Smooth muscle cell (in vitro differentiated cells): ENCODE results near the gene PITPNC1. TPM values are rescaled to one million over a fixed set of nuclear protein-coding genes. Genes with fewer than 3 reads are reported as not detected.
"Not testable (repeated sequence)": the region's sequence is repeated elsewhere in the genome, so short reads cannot be mapped to it uniquely, and the experiment has no call there.

Source experiments
- DNase-seq: peaks from one replicate; lab custom pipeline; 2025; ENCODE audit not compliant: unreplicated experiment; lab: John Stamatoyannopoulos, UW
- H2AFZ ChIP-seq: fragments of 200-600 bp; sonication (generic); 2 replicates; pipeline ENCODE4 v1.6.0; 2016; ENCODE audit warnings: antibody characterized with exemption, low read depth, mild to moderate bottlenecking
- H3F3A ChIP-seq: fragments of 200-600 bp; sonication (generic); 2 replicates; pipeline ENCODE4 v1.6.0; 2017; ENCODE audit warnings: antibody characterized with exemption, low read depth
- H3K27ac ChIP-seq: fragments of 200-600 bp; sonication (generic); 2 replicates; pipeline ENCODE4 v1.5.1; 2016; ENCODE audit warnings: low read depth, mild to moderate bottlenecking
- H3K27me3 ChIP-seq: fragments of 200-600 bp; sonication (generic); 2 replicates; pipeline ENCODE4 v1.6.1; 2016; ENCODE audit warnings: low read depth, mild to moderate bottlenecking
- H3K36me3 ChIP-seq: fragments of 200-600 bp; sonication (generic); 2 replicates; pipeline ENCODE4 v1.5.1; 2016; ENCODE audit warnings: low read depth
- H3K4me1 ChIP-seq: fragments of 200-600 bp; sonication (generic); 2 replicates; pipeline ENCODE4 v1.5.1; 2016; ENCODE audit warnings: low read depth
- H3K4me2 ChIP-seq: fragments of 200-600 bp; sonication (generic); 2 replicates; pipeline ENCODE4 v1.6.0; 2016; ENCODE audit warnings: mild to moderate bottlenecking
- H3K4me3 ChIP-seq: fragments of 200-600 bp; sonication (generic); 2 replicates; pipeline ENCODE4 v1.5.1; 2016; ENCODE audit warnings: mild to moderate bottlenecking
- H3K79me2 ChIP-seq: fragments of 200-600 bp; sonication (generic); 2 replicates; pipeline ENCODE4 v1.6.0; 2016; ENCODE audit warnings: low read depth, mild to moderate bottlenecking
- H3K9ac ChIP-seq: fragments of 200-600 bp; sonication (generic); 2 replicates; pipeline ENCODE4 v1.6.0; 2016; ENCODE audit warnings: low read depth
- H3K9me3 ChIP-seq: fragments of 200-600 bp; sonication (generic); replicated peaks from 2 replicates; pipeline ENCODE4 v1.5.1; 2016; ENCODE audit warnings: low read depth
- H4K20me1 ChIP-seq: fragments of 200-600 bp; sonication (generic); 2 replicates; pipeline ENCODE4 v1.6.0; 2016; ENCODE audit warnings: low read depth
- CTCF ChIP-seq: fragments of 200-600 bp; sonication (generic); IDR thresholded peaks from 2 replicates; pipeline ENCODE4 v1.5.1; 2017; ENCODE audit warnings: borderline replicate concordance, mild to moderate bottlenecking, antibody characterized with exemption; ENCODE audit not compliant: insufficient read depth, poor library complexity, severe bottlenecking
- WGBS: methylation state at CpG from one replicate; pipeline ENCODE4 v1.1.7; 2016; ENCODE audit warnings: low lambda C conversion rate; 5-methylcytosine and 5-hydroxymethylcytosine counted together
- polyA plus RNA-seq: library from polyadenylated mRNA; unstranded; fragments of >200 nt; fragmentation: Nextera tagmentation; extraction: Ambion mirVana; gene quantifications from 2 replicates; pipeline ENCODE4 v1.2.1, GENCODE V29; 2016
- total RNA-seq: library from RNA; depleted of rRNA; stranded (reverse); fragments of >200 nt; gene quantifications from 2 replicates; pipeline ENCODE4 v1.2.3, GENCODE V29; 2014

PITPNC1 gene
- total and polyA plus RNA-seq, 2 experiments from 2014 or later: 9.6 to 12.5 TPM

- no peak overlapping the region for H3K27ac ChIP-seq
- 95% methylated on average over 5 of the region's 5 CpGs for WGBS
- no peaks in the 10 kb centered on the region for H3K79me2 ChIP-seq
- no peaks in the 10 kb centered on the region for H4K20me1 ChIP-seq
- H3K4me1 ChIP-seq: no peaks in the 10 kb centered on the region
- H3K4me2 ChIP-seq: no peak overlapping the region
- no peaks in the 10 kb centered on the region for H3K36me3 ChIP-seq
- H3K9me3 ChIP-seq: no peaks in the 10 kb centered on the region
- H3F3A ChIP-seq: no peaks in the 10 kb centered on the region
- no peak for DNase-seq
- no peak overlapping the region for H2AFZ ChIP-seq
- H3K27me3 ChIP-seq: no peaks in the 10 kb centered on the region
- H3K4me3 ChIP-seq: no peak overlapping the region
- TF ChIP-seq CTCF: no peak
- no peak overlapping the region for H3K9ac ChIP-seq
These were observed 265.4 kb downstream of the PITPNC1 start for GRCh38 chr17:67642488-67642887.

GRCh38 chr17:67644061-67644460 is 267.0 kb downstream of the PITPNC1 start:
- H3F3A ChIP-seq: no peaks in the 10 kb centered on the region
- H3K27ac ChIP-seq: no peak overlapping the region
- no peaks in the 10 kb centered on the region for H3K36me3 ChIP-seq
- H3K79me2 ChIP-seq: no peaks in the 10 kb centered on the region
- no peaks in the 10 kb centered on the region for H3K4me1 ChIP-seq
- WGBS: 95% methylated on average over 5 of the region's 5 CpGs
- TF ChIP-seq CTCF: no peak
- H4K20me1 ChIP-seq: no peaks in the 10 kb centered on the region
- no peaks in the 10 kb centered on the region for H3K9me3 ChIP-seq
- H3K27me3 ChIP-seq: no peaks in the 10 kb centered on the region
- H3K4me2 ChIP-seq: no peak overlapping the region
- no peak overlapping the region for H2AFZ ChIP-seq
- H3K9ac ChIP-seq: no peak overlapping the region
- no peak overlapping the region for H3K4me3 ChIP-seq
- no peak for DNase-seq

- H3K4me1 ChIP-seq, H3F3A ChIP-seq, DNase-seq, H3K4me2 ChIP-seq, H3K9ac ChIP-seq, H4K20me1 ChIP-seq, H3K27ac ChIP-seq, H3K9me3 ChIP-seq, H3K79me2 ChIP-seq, H3K36me3 ChIP-seq, H3K4me3 ChIP-seq, H2AFZ ChIP-seq, H3K27me3 ChIP-seq: not testable (repeated sequence)
- 98% methylated on average over 8 of the region's 8 CpGs for WGBS
These were observed 268.1 kb downstream of the PITPNC1 start for GRCh38 chr17:67645195-67645594.

GRCh38 chr17:67646472-67646871 is 269.4 kb downstream of the PITPNC1 start:
- WGBS: 88% methylated on average over 6 of the region's 6 CpGs
- H3K27me3 ChIP-seq: no peaks in the 10 kb centered on the region
- H3F3A ChIP-seq: no peaks in the 10 kb centered on the region
- H4K20me1 ChIP-seq: no peaks in the 10 kb centered on the region
- no peaks in the 10 kb centered on the region for H3K79me2 ChIP-seq
- H3K9ac ChIP-seq: no peak overlapping the region
- DNase-seq: no peak
- no peaks in the 10 kb centered on the region for H3K4me1 ChIP-seq
- no peak for TF ChIP-seq CTCF
- no peak overlapping the region for H3K27ac ChIP-seq
- H3K36me3 ChIP-seq: no peaks in the 10 kb centered on the region
- H2AFZ ChIP-seq: no peak overlapping the region
- no peak overlapping the region for H3K4me2 ChIP-seq
- H3K4me3 ChIP-seq: no peak overlapping the region
- no peaks in the 10 kb centered on the region for H3K9me3 ChIP-seq
